Mammary epithelial cell (primary cell): ENCODE measurements around the gene GPALPP1.

ENCODE experiments used
- EZH2 ChIP-seq: IDR thresholded peaks from 2 replicates; pipeline ENCODE4 v1.6.1; 2012; ENCODE audit warnings: low read length, inconsistent platforms, borderline replicate concordance
- TF ChIP-seq, protein P1 (sequence below), 2 donors: IDR thresholded peaks in 1 of 2; conservative IDR thresholded peaks in 1 of 2; 2 replicates each; pipeline ENCODE4 v1.5.1; 2011 to 2012; ENCODE audit warnings: inconsistent platforms in 2 of 2, low read length in 2 of 2, mild to moderate bottlenecking in 2 of 2, control low read depth in 1 of 2, low read depth in 1 of 2; ENCODE audit not compliant: insufficient read depth in 1 of 2; ENCODE audit errors: extremely low read depth in 1 of 2

DNA sequence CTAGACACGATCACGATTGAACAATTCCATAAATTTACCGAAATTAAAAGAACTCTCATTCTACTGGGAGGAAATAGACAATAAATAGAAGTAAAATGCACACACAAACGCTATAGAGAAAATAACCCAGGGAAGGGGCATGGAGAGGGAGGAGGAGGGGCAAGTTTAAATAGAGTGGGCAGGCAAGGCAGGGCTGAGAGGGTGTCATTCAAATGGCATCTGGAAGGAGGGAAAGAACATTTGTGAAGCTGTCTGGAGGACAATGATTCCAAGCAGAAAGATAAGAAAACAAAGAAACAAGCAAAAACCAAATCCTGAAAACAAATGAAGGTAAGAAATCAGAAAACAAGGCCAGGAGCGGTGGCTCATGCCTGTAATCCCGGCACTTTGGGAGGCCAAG is 85.4 kb downstream of the GPALPP1 start:
- TF ChIP-seq, protein P1, sequence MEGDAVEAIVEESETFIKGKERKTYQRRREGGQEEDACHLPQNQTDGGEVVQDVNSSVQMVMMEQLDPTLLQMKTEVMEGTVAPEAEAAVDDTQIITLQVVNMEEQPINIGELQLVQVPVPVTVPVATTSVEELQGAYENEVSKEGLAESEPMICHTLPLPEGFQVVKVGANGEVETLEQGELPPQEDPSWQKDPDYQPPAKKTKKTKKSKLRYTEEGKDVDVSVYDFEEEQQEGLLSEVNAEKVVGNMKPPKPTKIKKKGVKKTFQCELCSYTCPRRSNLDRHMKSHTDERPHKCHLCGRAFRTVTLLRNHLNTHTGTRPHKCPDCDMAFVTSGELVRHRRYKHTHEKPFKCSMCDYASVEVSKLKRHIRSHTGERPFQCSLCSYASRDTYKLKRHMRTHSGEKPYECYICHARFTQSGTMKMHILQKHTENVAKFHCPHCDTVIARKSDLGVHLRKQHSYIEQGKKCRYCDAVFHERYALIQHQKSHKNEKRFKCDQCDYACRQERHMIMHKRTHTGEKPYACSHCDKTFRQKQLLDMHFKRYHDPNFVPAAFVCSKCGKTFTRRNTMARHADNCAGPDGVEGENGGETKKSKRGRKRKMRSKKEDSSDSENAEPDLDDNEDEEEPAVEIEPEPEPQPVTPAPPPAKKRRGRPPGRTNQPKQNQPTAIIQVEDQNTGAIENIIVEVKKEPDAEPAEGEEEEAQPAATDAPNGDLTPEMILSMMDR (conservative IDR thresholded peaks at IDR 0.05 in 1 of 2, IDR thresholded peaks at IDR 0.05 in 1 of 2; ENCODE audit: extremely low read depth in 1 of 2, insufficient read depth in 1 of 2, low read depth in 1 of 2, low read length in 2 of 2): no peak
- no peak for TF ChIP-seq EZH2
